Lower leg skin (tissue), 4 donors: Measurements from ENCODE around the gene DOCK9. TPM values are rescaled to one million over a fixed set of nuclear protein-coding genes. Genes with fewer than 3 reads are reported as not detected.

Experiments used
- DNase-seq, 2 donors: peaks; one replicate each; pipeline ENCODE4 v3.0.0-alpha.2; 2019; ENCODE audit warnings: low spot score in 2 of 2
- H3K4me3 ChIP-seq: fragments of 200-600 bp; sonication (generic); 2 replicates; pipeline ENCODE4 v1.5.1; 2017; ENCODE audit warnings: mild to moderate bottlenecking, low read depth; ENCODE audit not compliant: poor library complexity, severe bottlenecking
- POLR2A ChIP-seq, 2 donors: fragments of 450-650 bp; IDR thresholded peaks; one replicate each; pipeline ENCODE4 v1.6.1; 2016 to 2017; ENCODE audit warnings: antibody characterized with exemption in 2 of 2, mild to moderate bottlenecking in 1 of 2, moderate library complexity in 1 of 2
- WGBS, 2 donors: methylation state at CpG; one replicate each; pipeline ENCODE4 v1.1.5; 2018; 5-methylcytosine and 5-hydroxymethylcytosine counted together
- intact Hi-C: fragments of 100-400 bp; cut with DNase I; formaldehyde crosslinking; loops from one replicate; pipeline ENCODE4 v1.15.0; 2023; ENCODE audit warnings: low total_unique reads
- total RNA-seq, 4 donors: library from RNA; depleted of rRNA; stranded (reverse); fragments of >200 nt; gene quantifications; one replicate each; pipeline ENCODE4 v1.1.0, GENCODE V29; 2016
- TF ChIP-seq, protein P1 (sequence below), 3 donors: fragments of 450-650 bp; IDR thresholded peaks; one replicate each; pipeline ENCODE4 v1.5.1; 2016; ENCODE audit warnings: antibody characterized with exemption in 3 of 3, mild to moderate bottlenecking in 3 of 3, moderate library complexity in 2 of 3

DOCK9 gene
- total RNA-seq, 4 donors from 2014 or later: 189 to 292 (median 271) TPM

DNA sequence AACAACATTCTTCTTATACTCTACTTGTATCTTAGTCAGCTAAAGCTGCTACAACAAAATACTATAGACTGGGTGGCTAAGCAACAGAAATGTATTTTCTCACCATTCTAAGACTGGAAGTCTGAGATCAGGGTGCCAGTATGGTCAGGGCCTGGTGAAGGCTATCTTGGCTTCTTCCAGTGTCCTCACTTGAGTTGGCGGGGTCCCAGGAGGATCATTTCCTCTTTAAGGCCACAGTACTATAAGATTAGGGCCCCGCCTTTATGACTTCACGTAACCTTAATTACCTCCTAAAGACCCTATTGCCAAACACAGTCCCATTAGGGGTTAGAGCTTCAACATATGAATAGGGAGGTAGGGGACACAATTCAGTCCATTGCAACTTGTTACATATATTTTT, 30.7 kb upstream of the DOCK9 start:
- no peak overlapping the region for H3K4me3 ChIP-seq
- no peak for DNase-seq
- intact Hi-C loops: no loop called here
- TF ChIP-seq, protein P1, sequence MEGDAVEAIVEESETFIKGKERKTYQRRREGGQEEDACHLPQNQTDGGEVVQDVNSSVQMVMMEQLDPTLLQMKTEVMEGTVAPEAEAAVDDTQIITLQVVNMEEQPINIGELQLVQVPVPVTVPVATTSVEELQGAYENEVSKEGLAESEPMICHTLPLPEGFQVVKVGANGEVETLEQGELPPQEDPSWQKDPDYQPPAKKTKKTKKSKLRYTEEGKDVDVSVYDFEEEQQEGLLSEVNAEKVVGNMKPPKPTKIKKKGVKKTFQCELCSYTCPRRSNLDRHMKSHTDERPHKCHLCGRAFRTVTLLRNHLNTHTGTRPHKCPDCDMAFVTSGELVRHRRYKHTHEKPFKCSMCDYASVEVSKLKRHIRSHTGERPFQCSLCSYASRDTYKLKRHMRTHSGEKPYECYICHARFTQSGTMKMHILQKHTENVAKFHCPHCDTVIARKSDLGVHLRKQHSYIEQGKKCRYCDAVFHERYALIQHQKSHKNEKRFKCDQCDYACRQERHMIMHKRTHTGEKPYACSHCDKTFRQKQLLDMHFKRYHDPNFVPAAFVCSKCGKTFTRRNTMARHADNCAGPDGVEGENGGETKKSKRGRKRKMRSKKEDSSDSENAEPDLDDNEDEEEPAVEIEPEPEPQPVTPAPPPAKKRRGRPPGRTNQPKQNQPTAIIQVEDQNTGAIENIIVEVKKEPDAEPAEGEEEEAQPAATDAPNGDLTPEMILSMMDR (IDR thresholded peaks at IDR 0.05): no peak
- no peak for TF ChIP-seq POLR2A (IDR thresholded peaks at IDR 0.05)
- WGBS, 2 donors: 67 to 74% methylated on average over 3 of the region's 3 CpGs

DNA sequence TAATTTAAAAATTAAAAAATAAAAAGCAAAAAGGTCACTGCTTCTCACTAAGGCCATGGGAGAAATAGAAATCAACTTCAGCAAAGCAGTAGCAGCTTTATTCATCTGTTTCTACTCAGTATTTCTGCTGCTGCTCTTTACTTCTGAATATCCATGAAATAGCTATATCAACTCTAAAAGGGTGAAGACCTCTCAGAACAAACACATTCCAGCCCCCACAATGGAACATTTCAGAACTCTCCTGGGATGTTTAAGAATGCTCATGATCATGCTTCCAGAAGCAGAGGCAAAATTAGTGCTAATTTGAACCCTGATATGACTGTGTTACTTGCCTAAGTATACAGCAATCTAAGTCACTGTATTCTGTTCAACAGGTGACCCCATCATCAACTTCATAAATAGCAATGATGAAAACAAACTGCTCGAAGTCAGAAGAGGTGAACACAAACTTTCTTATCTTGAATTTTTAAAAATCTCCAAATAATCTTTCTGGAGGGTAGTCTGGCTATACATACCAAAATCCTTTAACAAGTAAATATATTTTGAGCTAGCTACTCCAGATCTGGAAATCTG, 29.6 kb upstream of the DOCK9 start:
- intact Hi-C loops: no loop called here

DNA sequence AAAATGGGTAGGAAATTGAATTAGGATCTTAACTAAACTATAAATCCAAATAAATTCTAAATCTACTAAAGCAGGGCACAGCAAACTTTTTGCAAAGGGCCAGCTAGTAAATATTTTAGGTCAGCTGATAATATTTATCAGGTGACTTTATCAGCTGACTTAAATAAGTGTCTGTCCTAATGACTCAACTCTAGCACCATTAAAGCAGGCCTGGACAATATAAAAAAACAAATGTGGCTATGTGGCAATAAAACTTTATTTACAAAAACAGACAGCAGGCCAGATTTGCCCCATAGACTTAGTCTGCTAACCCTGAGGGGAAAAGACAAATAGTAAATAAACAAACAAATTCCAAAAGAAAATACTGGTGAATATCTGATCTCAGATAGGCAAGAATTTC, 27.7 kb upstream of the DOCK9 start:
- no peak for DNase-seq
- no peak overlapping the region for H3K4me3 ChIP-seq
- intact Hi-C loops: no loop called here
- TF ChIP-seq, protein P1 (IDR thresholded peaks at IDR 0.05): no peak
- no peak for TF ChIP-seq POLR2A (IDR thresholded peaks at IDR 0.05)

More for the DNA sequence above, 29.6 kb upstream of the DOCK9 start:
- TF ChIP-seq POLR2A (IDR thresholded peaks at IDR 0.05): no peak
- TF ChIP-seq, protein P1 (IDR thresholded peaks at IDR 0.05): no peak
- 79 to 86% methylated on average over 1 of the region's 1 CpG for WGBS, 2 donors
- no peak for DNase-seq
- no peak overlapping the region for H3K4me3 ChIP-seq

DNA sequence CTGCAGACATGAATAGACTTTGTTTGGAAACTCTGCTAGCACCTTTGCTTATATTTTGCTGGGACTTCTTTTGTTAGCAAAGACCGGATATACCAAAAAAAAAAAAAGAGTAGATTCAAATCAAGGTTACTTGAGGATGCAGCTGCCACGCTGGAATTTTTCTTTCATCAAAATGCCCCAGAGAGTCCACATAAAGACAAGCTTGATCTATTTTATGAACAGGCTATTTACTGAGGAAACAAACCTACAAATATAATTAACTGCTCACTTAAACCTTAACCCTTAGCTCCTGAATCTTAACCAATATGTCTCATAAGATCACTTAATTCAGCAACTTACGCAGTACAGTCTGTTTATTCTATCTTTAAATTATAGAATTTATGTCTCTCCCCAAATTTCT, 27.1 kb upstream of the DOCK9 start:
- intact Hi-C loops: no loop called here
- TF ChIP-seq, protein P1 (IDR thresholded peaks at IDR 0.05): no peak
- TF ChIP-seq POLR2A (IDR thresholded peaks at IDR 0.05): no peak
- no peak for DNase-seq
- WGBS, 2 donors: 58 to 60% methylated on average over 3 of the region's 3 CpGs
- no peak overlapping the region for H3K4me3 ChIP-seq

DNA sequence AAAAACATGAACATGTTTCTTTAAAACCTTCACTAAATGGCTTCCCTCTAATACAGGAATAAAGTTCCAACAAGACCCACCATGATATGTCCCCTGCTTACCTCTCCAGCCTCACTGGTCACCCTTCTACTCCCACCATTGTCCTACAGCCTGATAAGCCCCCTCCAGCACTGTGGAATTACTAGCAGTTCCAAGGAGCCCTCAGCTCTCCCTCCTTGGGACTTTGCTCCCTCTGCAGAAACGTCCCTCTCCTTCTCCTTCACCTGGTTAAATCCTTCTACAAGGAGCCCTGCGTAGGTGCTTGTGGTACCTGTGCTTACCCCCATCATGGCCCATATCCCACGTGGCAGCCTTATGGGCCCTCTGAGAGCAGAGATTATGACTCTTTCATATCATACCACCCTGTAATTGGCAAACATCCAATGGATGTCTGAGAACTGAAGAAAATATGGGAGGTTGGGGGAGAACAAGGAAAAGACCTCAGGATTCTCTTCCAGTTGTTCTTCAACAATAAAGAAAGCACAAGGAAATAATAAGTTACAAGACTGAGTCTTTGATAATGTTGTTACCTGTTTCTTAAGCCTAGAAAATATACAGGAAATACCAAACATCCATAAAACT, 26.1 kb upstream of the DOCK9 start:
- TF ChIP-seq, protein P1 (IDR thresholded peaks at IDR 0.05): no peak
- no peak for TF ChIP-seq POLR2A (IDR thresholded peaks at IDR 0.05)
- no peak for DNase-seq
- H3K4me3 ChIP-seq: no peak overlapping the region
- intact Hi-C loops: no loop called here
- 64 to 72% methylated on average over 3 of the region's 3 CpGs for WGBS, 2 donors

DNA sequence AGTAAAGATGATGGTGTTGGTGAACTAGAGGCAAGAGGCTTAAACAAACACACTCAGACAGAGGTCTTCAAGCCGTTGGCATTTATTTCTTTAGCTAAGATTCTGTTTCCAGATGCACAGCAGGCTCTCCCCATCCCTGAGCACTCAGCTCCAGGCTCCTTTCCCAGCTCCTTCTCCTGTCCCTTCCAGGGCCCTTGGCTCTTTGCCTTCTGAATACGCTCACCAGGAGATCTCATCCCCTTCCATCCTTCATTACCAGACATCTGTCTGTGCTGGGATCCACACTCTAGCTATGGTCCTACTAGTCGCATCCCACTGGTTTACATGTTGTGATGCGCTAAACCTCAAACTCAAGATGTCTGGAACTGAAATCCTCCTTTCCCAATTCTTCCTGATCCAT, 25.3 kb upstream of the DOCK9 start:
- 94% methylated on average over 4 of the region's 4 CpGs for WGBS, 2 donors
- intact Hi-C loops: no loop called here
- no peak overlapping the region for H3K4me3 ChIP-seq
- TF ChIP-seq POLR2A (IDR thresholded peaks at IDR 0.05): no peak
- DNase-seq: no peak
